Immature natural killer cell (primary cell): ENCODE results near the gene FAM240B. TPM values are rescaled to one million over a fixed set of nuclear protein-coding genes. Genes with fewer than 3 reads are reported as not detected.

Experiments used
- DNase-seq, 3 donors: peaks; one replicate each; pipeline ENCODE4 v3.0.0; 2022; ENCODE audit warnings: mixed read lengths in 1 of 3
- H3K27ac Mint-ChIP-seq, 6 donors: one replicate each; pipeline ENCODE4 v1.8.0; 2020; ENCODE audit warnings: mixed read lengths in 6 of 6, mild to moderate bottlenecking in 5 of 6, inconsistent platforms in 4 of 6, moderate library complexity in 3 of 6
- H3K27me3 Mint-ChIP-seq, 3 donors: one replicate each; pipeline ENCODE4 v1.8.0; 2020 to 2021; ENCODE audit warnings: low read depth in 3 of 3, mild to moderate bottlenecking in 3 of 3, mixed read lengths in 3 of 3, moderate library complexity in 3 of 3, inconsistent platforms in 1 of 3
- H3K36me3 Mint-ChIP-seq, 3 donors: one replicate each; pipeline ENCODE4 v1.8.0; 2020; ENCODE audit warnings: mixed read lengths in 3 of 3, inconsistent platforms in 2 of 3, mild to moderate bottlenecking in 2 of 3
- H3K4me1 Mint-ChIP-seq, 2 donors: one replicate each; pipeline ENCODE4 v1.8.0; 2020; ENCODE audit warnings: inconsistent platforms in 2 of 2, mild to moderate bottlenecking in 2 of 2, mixed read lengths in 2 of 2, moderate library complexity in 1 of 2
- H3K4me3 Mint-ChIP-seq, 5 donors: one replicate each; pipeline ENCODE4 v1.8.0; 2020; ENCODE audit warnings: mild to moderate bottlenecking in 5 of 5, mixed read lengths in 5 of 5, inconsistent platforms in 3 of 5, moderate library complexity in 3 of 5
- H3K9me3 Mint-ChIP-seq, 6 donors: one replicate each; pipeline ENCODE4 v1.8.0; 2020; ENCODE audit warnings: mild to moderate bottlenecking in 6 of 6, mixed read lengths in 6 of 6, inconsistent platforms in 4 of 6, moderate library complexity in 3 of 6
- polyA plus RNA-seq, 3 donors: library from polyadenylated mRNA; unstranded; fragments of 300-500 nt; fragmentation: Illumina TruSeq; gene quantifications; one replicate each; pipeline ENCODE4 v1.2.3, GENCODE V29; 2021

Gene FAM240B
- polyA plus RNA-seq, 3 donors from 2014 or later: not detected

- peaks cover 4 to 6% (median 6%) of the 10 kb centered on the region in 3 donors for H3K27me3 Mint-ChIP-seq
- H3K9me3 Mint-ChIP-seq: peaks cover 0 to 3% (median 0%) of the 10 kb centered on the region in 6 donors
- no peak overlapping the region for H3K4me3 Mint-ChIP-seq
- no peaks in the 10 kb centered on the region for H3K4me1 Mint-ChIP-seq
- DNase-seq: no peak
- no peaks in the 10 kb centered on the region for H3K36me3 Mint-ChIP-seq
- no peak overlapping the region for H3K27ac Mint-ChIP-seq
Measured at GRCh38 chr9:38727497-38728001, 7.6 kb upstream of the FAM240B start.

GRCh38 chr9:38724754-38725153 lies 4.8 kb upstream of the FAM240B start:
- no peak overlapping the region for H3K4me3 Mint-ChIP-seq
- H3K27ac Mint-ChIP-seq: no peak overlapping the region
- H3K4me1 Mint-ChIP-seq: no peaks in the 10 kb centered on the region
- H3K36me3 Mint-ChIP-seq: no peaks in the 10 kb centered on the region
- no peak for DNase-seq
- peaks cover 0 to 6% (median 6%) of the 10 kb centered on the region in 3 donors for H3K27me3 Mint-ChIP-seq
- peaks cover 0 to 4% (median 0%) of the 10 kb centered on the region in 6 donors for H3K9me3 Mint-ChIP-seq

- no peak for DNase-seq
- Mint-ChIP-seq H3K4me1 (no peaks in the 10 kb centered on the region), H3K9me3 (peaks cover 0 to 4% (median 0%) of the 10 kb centered on the region in 6 donors), H3K4me3 (no peak overlapping the region), H3K27ac (no peak overlapping the region), H3K36me3 (no peaks in the 10 kb centered on the region), H3K27me3 (peaks cover 0 to 4% (median 3%) of the 10 kb centered on the region in 3 donors)
Measured at GRCh38 chr9:38718148-38718547, 1.8 kb downstream of the FAM240B start.

GRCh38 chr9:38715684-38716083 lies 4.2 kb downstream of the FAM240B start:
- no peak for DNase-seq
- H3K27me3 Mint-ChIP-seq: peaks cover 0 to 4% (median 3%) of the 10 kb centered on the region in 3 donors
- H3K4me3 Mint-ChIP-seq: no peak overlapping the region
- peaks cover 0 to 4% (median 0%) of the 10 kb centered on the region in 6 donors for H3K9me3 Mint-ChIP-seq
- H3K4me1 Mint-ChIP-seq: no peaks in the 10 kb centered on the region
- H3K36me3 Mint-ChIP-seq: no peaks in the 10 kb centered on the region
- no peak overlapping the region for H3K27ac Mint-ChIP-seq

GRCh38 chr9:38713426-38713825 lies 6.5 kb downstream of the FAM240B start:
- no peaks in the 10 kb centered on the region for H3K36me3 Mint-ChIP-seq
- no peaks in the 10 kb centered on the region for H3K9me3 Mint-ChIP-seq
- H3K27me3 Mint-ChIP-seq: peaks cover 0 to 10% (median 3%) of the 10 kb centered on the region in 3 donors
- no peak overlapping the region for H3K4me3 Mint-ChIP-seq
- H3K4me1 Mint-ChIP-seq: no peaks in the 10 kb centered on the region
- H3K27ac Mint-ChIP-seq: no peak overlapping the region
- DNase-seq: no peak

- no peak for DNase-seq
- Mint-ChIP-seq H3K9me3 (peaks cover 0 to 2% (median 0%) of the 10 kb centered on the region in 6 donors), H3K4me1 (no peaks in the 10 kb centered on the region), H3K4me3 (no peak overlapping the region), H3K27ac (no peak overlapping the region), H3K36me3 (no peaks in the 10 kb centered on the region), H3K27me3 (peaks cover 0 to 12% (median 0%) of the 10 kb centered on the region in 3 donors)
Measured at GRCh38 chr9:38708759-38709158, 11.2 kb downstream of the FAM240B start.

GRCh38 chr9:38707885-38708637 lies 11.9 kb downstream of the FAM240B start:
- no peak overlapping the region for H3K27ac Mint-ChIP-seq
- H3K27me3 Mint-ChIP-seq: peaks cover 0 to 12% (median 0%) of the 10 kb centered on the region in 3 donors
- no peak for DNase-seq
- no peak overlapping the region for H3K4me3 Mint-ChIP-seq
- no peaks in the 10 kb centered on the region for H3K36me3 Mint-ChIP-seq
- H3K9me3 Mint-ChIP-seq: peaks cover 0 to 2% (median 0%) of the 10 kb centered on the region in 6 donors
- H3K4me1 Mint-ChIP-seq: no peaks in the 10 kb centered on the region

GRCh38 chr9:38706493-38706892 lies 13.4 kb downstream of the FAM240B start:
- H3K9me3 Mint-ChIP-seq: peaks cover 0 to 2% (median 0%) of the 10 kb centered on the region in 6 donors
- no peak for DNase-seq
- H3K27me3 Mint-ChIP-seq: peaks cover 0 to 12% (median 0%) of the 10 kb centered on the region in 3 donors
- no peaks in the 10 kb centered on the region for H3K36me3 Mint-ChIP-seq
- H3K27ac Mint-ChIP-seq: no peak overlapping the region
- no peak overlapping the region for H3K4me3 Mint-ChIP-seq
- no peaks in the 10 kb centered on the region for H3K4me1 Mint-ChIP-seq

- H3K27me3 Mint-ChIP-seq: peaks cover 0 to 12% (median 0%) of the 10 kb centered on the region in 3 donors
Measured at GRCh38 chr9:38705917-38706316, 14.0 kb downstream of the FAM240B start.

GRCh38 chr9:38700695-38701094 lies 19.2 kb downstream of the FAM240B start:
- H3K27me3 Mint-ChIP-seq: peaks cover 1 to 4% (median 2%) of the 10 kb centered on the region in 3 donors
- H3K9me3 Mint-ChIP-seq: peaks cover 0 to 2% (median 0%) of the 10 kb centered on the region in 6 donors
- no peak overlapping the region for H3K27ac Mint-ChIP-seq
- H3K4me3 Mint-ChIP-seq: no peak overlapping the region
- DNase-seq: no peak
- no peaks in the 10 kb centered on the region for H3K4me1 Mint-ChIP-seq
- H3K36me3 Mint-ChIP-seq: no peaks in the 10 kb centered on the region

More at GRCh38 chr9:38705917-38706316, 14.0 kb downstream of the FAM240B start:
- no peaks in the 10 kb centered on the region for H3K4me1 Mint-ChIP-seq
- no peaks in the 10 kb centered on the region for H3K36me3 Mint-ChIP-seq
- no peak for DNase-seq
- H3K9me3 Mint-ChIP-seq: peaks cover 0 to 2% (median 0%) of the 10 kb centered on the region in 6 donors
- no peak overlapping the region for H3K4me3 Mint-ChIP-seq
- H3K27ac Mint-ChIP-seq: no peak overlapping the region

GRCh38 chr9:38699337-38699736 lies 20.6 kb downstream of the FAM240B start:
- Mint-ChIP-seq H3K4me1 (no peaks in the 10 kb centered on the region), H3K36me3 (no peaks in the 10 kb centered on the region), H3K27ac (no peak overlapping the region), H3K27me3 (peaks cover 0 to 2% (median 1%) of the 10 kb centered on the region in 3 donors), H3K9me3 (no peaks in the 10 kb centered on the region), H3K4me3 (no peak overlapping the region)
- DNase-seq: no peak

GRCh38 chr9:38697776-38698300 lies 22.1 kb downstream of the FAM240B start:
- Mint-ChIP-seq H3K4me3 (no peak overlapping the region), H3K9me3 (no peaks in the 10 kb centered on the region), H3K27me3 (peaks cover 0 to 3% (median 2%) of the 10 kb centered on the region in 3 donors), H3K4me1 (no peaks in the 10 kb centered on the region), H3K27ac (no peak overlapping the region), H3K36me3 (no peaks in the 10 kb centered on the region)
- DNase-seq: no peak

- no peak for DNase-seq
- H3K9me3 Mint-ChIP-seq: no peaks in the 10 kb centered on the region
- no peaks in the 10 kb centered on the region for H3K36me3 Mint-ChIP-seq
- H3K27ac Mint-ChIP-seq: no peak overlapping the region
- H3K4me3 Mint-ChIP-seq: no peak overlapping the region
- H3K27me3 Mint-ChIP-seq: peaks cover 0 to 3% (median 2%) of the 10 kb centered on the region in 3 donors
- no peaks in the 10 kb centered on the region for H3K4me1 Mint-ChIP-seq
Measured at GRCh38 chr9:38696999-38697398, 22.9 kb downstream of the FAM240B start.

- H3K9me3 Mint-ChIP-seq: no peaks in the 10 kb centered on the region
- no peaks in the 10 kb centered on the region for H3K4me1 Mint-ChIP-seq
- H3K27me3 Mint-ChIP-seq: peaks cover 0 to 3% (median 2%) of the 10 kb centered on the region in 3 donors
- no peak overlapping the region for H3K27ac Mint-ChIP-seq
- DNase-seq: no peak
- H3K36me3 Mint-ChIP-seq: no peaks in the 10 kb centered on the region
- H3K4me3 Mint-ChIP-seq: no peak overlapping the region
Measured at GRCh38 chr9:38694676-38695075, 25.3 kb downstream of the FAM240B start.
